ENCODE measurements around the gene ITFG2. TPM values are rescaled to one million over a fixed set of nuclear protein-coding genes. Genes with fewer than 3 reads are reported as not detected.

Gene ITFG2
- 12.9 to 18.3 TPM (median 14.5 TPM) in 5 replicates for total RNA-seq (2022; extraction: Qiagen RNA extraction; ENCODE audit: low read depth)

GRCh38 chr12:2812290-2813213 lies at the start of gene ITFG2:
ITFG2 (plus strand) TSS chr12:2812668; CDS start chr12:2812761, 93 bp downstream.

GRCh38 chr12:2794736-2795289 lies 17.7 kb upstream of the ITFG2 start, which contains the start of gene FKBP4:
FKBP4 (plus strand) TSS chr12:2794970; CDS start chr12:2795140, 170 bp downstream.

GRCh38 chr12:2834581-2835491 lies 22.4 kb downstream of the ITFG2 start, which contains the start of gene NRIP2:
NRIP2 (minus strand) TSS chr12:2835035; CDS start chr12:2834983, 52 bp downstream.

GRCh38 chr12:2857021-2857431 lies 44.6 kb downstream of the ITFG2 start, which contains the start of gene TEX52:
TEX52 (minus strand) TSS chr12:2857039; CDS start chr12:2857026, 13 bp downstream.

Other genes starting within 250 kb of the ITFG2 start
- 88.5 to 107 TPM (median 103 TPM) in 5 replicates for gene FKBP4, start 17.7 kb upstream of the ITFG2 start, total RNA-seq (2022; extraction: Qiagen RNA extraction; ENCODE audit: low read depth)
- gene NRIP2, start 22.4 kb downstream of the ITFG2 start, total RNA-seq (2022; extraction: Qiagen RNA extraction; ENCODE audit: low read depth): not detected in 5 replicates
- gene TEX52, start 44.4 kb downstream of the ITFG2 start, total RNA-seq (2022; extraction: Qiagen RNA extraction; ENCODE audit: low read depth): not detected in 5 replicates
- 81.4 to 98.0 TPM (median 90.6 TPM) in 5 replicates for gene FOXM1, start 64.5 kb downstream of the ITFG2 start, total RNA-seq (2022; extraction: Qiagen RNA extraction; ENCODE audit: low read depth)
- gene RHNO1, start 64.6 kb downstream of the ITFG2 start, total RNA-seq (2022; extraction: Qiagen RNA extraction; ENCODE audit: low read depth): 35.9 to 44.3 TPM (median 42.5 TPM) in 5 replicates
- gene TULP3, start 78.2 kb downstream of the ITFG2 start, total RNA-seq (2022; extraction: Qiagen RNA extraction; ENCODE audit: low read depth): 15.9 to 20.1 TPM (median 19.3 TPM) in 5 replicates
- 36.6 to 46.0 TPM (median 45.1 TPM) in 5 replicates for gene TEAD4, start 146.7 kb downstream of the ITFG2 start, total RNA-seq (2022; extraction: Qiagen RNA extraction; ENCODE audit: low read depth)